OCI-LY7 (cell line): ENCODE data around the gene F8. TPM values are rescaled to one million over a fixed set of nuclear protein-coding genes. Genes with fewer than 3 reads are reported as not detected.

ENCODE experiments used
- BruUV-seq: library from RNA; stranded (reverse); fragments of 400-500 nt; replicated peaks from 2 replicates; lab custom pipeline; 2021; lab: Mats Ljungman, UMichigan
- CTCF ChIA-PET: fragments of 300-600 bp; sonication (Branson Sonifier 250); formaldehyde crosslinking; loops from one replicate; lab custom pipeline; 2022; ENCODE audit warnings: antibody characterized with exemption; ENCODE audit not compliant: unreplicated experiment; lab: Charles Lee
- POLR2A ChIA-PET: fragments of 300-600 bp; sonication (Branson Sonifier 250); formaldehyde crosslinking; loops from one replicate; lab custom pipeline; 2022; ENCODE audit warnings: antibody characterized with exemption; lab: Charles Lee
- DNase-seq: peaks from one replicate; pipeline ENCODE4 v3.0.0-alpha.2; 2015; ENCODE audit warnings: low spot score
- H2AFZ ChIP-seq: fragments of 200-600 bp; sonication (generic), shearing (Covaris generic); 2 replicates; pipeline ENCODE4 v1.6.1; 2014; ENCODE audit warnings: mild to moderate bottlenecking, antibody characterized with exemption, low read length, moderate library complexity
- H3K27ac ChIP-seq: fragments of 200-600 bp; sonication (generic); 2 replicates; pipeline ENCODE4 v1.5.1; 2014; ENCODE audit warnings: mixed run types, low read depth, mild to moderate bottlenecking, moderate library complexity, low read length, inconsistent platforms; ENCODE audit not compliant: poor library complexity, severe bottlenecking
- H3K36me3 ChIP-seq: fragments of 200-600 bp; sonication (generic); 2 replicates; pipeline ENCODE4 v1.6.1; 2014; ENCODE audit warnings: mild to moderate bottlenecking, antibody characterized with exemption, low read length, moderate library complexity, mixed read lengths; ENCODE audit not compliant: insufficient read depth
- H3K4me1 ChIP-seq: fragments of 200-600 bp; sonication (generic); 2 replicates; pipeline ENCODE4 v1.5.1; 2014; ENCODE audit warnings: mild to moderate bottlenecking, low read length; ENCODE audit not compliant: insufficient read depth, poor library complexity, severe bottlenecking
- H3K4me2 ChIP-seq: fragments of 200-600 bp; sonication (generic); 2 replicates; pipeline ENCODE4 v1.6.1; 2014; ENCODE audit warnings: mild to moderate bottlenecking, low read length
- H3K4me3 ChIP-seq: fragments of 200-600 bp; sonication (generic); 2 replicates; pipeline ENCODE4 v1.5.1; 2014; ENCODE audit warnings: mild to moderate bottlenecking, low read depth, low read length; ENCODE audit not compliant: poor library complexity, severe bottlenecking
- H3K79me2 ChIP-seq: fragments of 200-600 bp; sonication (generic); 2 replicates; pipeline ENCODE4 v1.6.1; 2016; ENCODE audit warnings: low read depth, mild to moderate bottlenecking, low read length, moderate library complexity, mixed read lengths; ENCODE audit not compliant: insufficient read depth
- H3K9me2 ChIP-seq: fragments of 200-600 bp; sonication (generic); 2 replicates; pipeline ENCODE4 v1.6.1; 2016; ENCODE audit warnings: mild to moderate bottlenecking, low read length, mixed read lengths; ENCODE audit not compliant: insufficient read depth
- H3K9me3 ChIP-seq: fragments of 200-600 bp; sonication (generic); 2 replicates; pipeline ENCODE4 v1.6.1; 2014; ENCODE audit warnings: mild to moderate bottlenecking, mixed run types, low read length, mixed read lengths
- H4K20me1 ChIP-seq: fragments of 200-600 bp; sonication (generic); 2 replicates; pipeline ENCODE4 v1.6.1; 2014; ENCODE audit warnings: mild to moderate bottlenecking, antibody characterized with exemption, low read length, moderate library complexity, mixed read lengths; ENCODE audit not compliant: insufficient read depth
- CTCF ChIP-seq: fragments of 200-600 bp; sonication (generic); conservative IDR thresholded peaks from 2 replicates; pipeline ENCODE4 v1.5.1; 2014; ENCODE audit warnings: mild to moderate bottlenecking, antibody characterized with exemption, low read length, moderate library complexity, mixed read lengths
- EZH2phosphoT487 ChIP-seq: fragments of 200-600 bp; sonication (generic); IDR thresholded peaks from 2 replicates; pipeline ENCODE4 v1.6.1; 2018; ENCODE audit warnings: low read depth, borderline replicate concordance, mild to moderate bottlenecking, mixed run types, antibody characterized with exemption, low read length, moderate library complexity, mixed read lengths
- intact Hi-C: fragments of 100-400 bp; cut with micrococcal nuclease; formaldehyde crosslinking; loops from one replicate; pipeline ENCODE4 v1.10.0; 2022; ENCODE audit not compliant: unreplicated experiment
- total RNA-seq, 2 experiments: library from RNA; depleted of rRNA in 1 of 2; stranded (reverse); fragments of >200 nt in 1 of 2; shearing (Covaris generic) in 1 of 2; gene quantifications; 2 replicates each; pipeline ENCODE4 v1.2.3, GENCODE V29; 2014 to 2022

The F8 gene
- total RNA-seq, 2 experiments from 2014 or later: 0.47 to 1.7 TPM

GRCh38 chrX:155028129-155028528, 5.6 kb upstream of the F8 start:
- intact Hi-C loops: loop anchor here (5.0 kb wide), 3 partner anchors 46 to 266 kb away; partner anchors contain the start of genes DKC1 and VBP1
- ChIA-PET CTCF (no interaction called here), POLR2A (no interaction called here)
- BruUV-seq: no TSS peak
- H3K4me1 ChIP-seq: peaks cover 9% of the 10 kb centered on the region
- H3K9me2 ChIP-seq: no peaks in the 10 kb centered on the region
- H3K27ac ChIP-seq: peak overlapping the region; percentile 95
- no peaks in the 10 kb centered on the region for H3K9me3 ChIP-seq
- peak overlapping the region; percentile 93 for H3K4me3 ChIP-seq
- peaks cover 43% of the 10 kb centered on the region for H3K79me2 ChIP-seq
- H4K20me1 ChIP-seq: no peaks in the 10 kb centered on the region
- peak; percentile 46 for TF ChIP-seq CTCF
- no peak for TF ChIP-seq EZH2phosphoT487
- no peaks in the 10 kb centered on the region for H3K36me3 ChIP-seq
- H2AFZ ChIP-seq: no peak overlapping the region; the same call in 1 of the 2 replicates
- H3K4me2 ChIP-seq: peak overlapping the region; percentile 80
- DNase-seq: peak; percentile 30

GRCh38 chrX:155027509-155028066, 5.1 kb upstream of the F8 start:
- ChIA-PET CTCF (no interaction called here), POLR2A (interaction anchor here (1.0 kb wide), 1 partner anchor 43 kb away, joined by 4 read pairs; the partner anchor contains the start of genes CMC4 and MTCP1)
- H3K79me2 ChIP-seq: peaks cover 42% of the 10 kb centered on the region
- no peaks in the 10 kb centered on the region for H3K9me3 ChIP-seq
- no peaks in the 10 kb centered on the region for H3K36me3 ChIP-seq
- peak overlapping the region; percentile 80 for H3K4me2 ChIP-seq
- H4K20me1 ChIP-seq: no peaks in the 10 kb centered on the region
- H3K9me2 ChIP-seq: no peaks in the 10 kb centered on the region
- peak overlapping the region; percentile 95 for H3K27ac ChIP-seq
- TF ChIP-seq CTCF (no peak), EZH2phosphoT487 (no peak)
- BruUV-seq: TSS peak; percentile 86
- peaks cover 9% of the 10 kb centered on the region for H3K4me1 ChIP-seq
- peak overlapping the region; percentile 93 for H3K4me3 ChIP-seq
- intact Hi-C loops: loop anchor here (1.0 to 5.0 kb wide), 4 partner anchors 44 to 265 kb away; partner anchors contain the start of genes BRCC3, CMC4, DKC1 and MTCP1
- DNase-seq: peak; percentile 33
- peak overlapping the region; percentile 72; the same call in 1 of the 2 replicates for H2AFZ ChIP-seq
